HG03196 (cell line): Measurements from ENCODE around the gene PLXNA1.

ENCODE experiments used
- ATAC-seq: cut with Tn5 transposase; IDR thresholded peaks from one replicate; pipeline ENCODE4 v1.9.1; 2021; ENCODE audit not compliant: unreplicated experiment

Gene PLXNA1

GRCh38 chr3:126952983-126953660 is 29.8 kb upstream of the PLXNA1 start:
- no peak for ATAC-seq

- peak; percentile 71 for ATAC-seq
Measured at GRCh38 chr3:126954141-126954842, 28.6 kb upstream of the PLXNA1 start.

- ATAC-seq, result peak; percentile 66
Measured at GRCh38 chr3:126955004-126955790, 27.7 kb upstream of the PLXNA1 start.

DNA sequence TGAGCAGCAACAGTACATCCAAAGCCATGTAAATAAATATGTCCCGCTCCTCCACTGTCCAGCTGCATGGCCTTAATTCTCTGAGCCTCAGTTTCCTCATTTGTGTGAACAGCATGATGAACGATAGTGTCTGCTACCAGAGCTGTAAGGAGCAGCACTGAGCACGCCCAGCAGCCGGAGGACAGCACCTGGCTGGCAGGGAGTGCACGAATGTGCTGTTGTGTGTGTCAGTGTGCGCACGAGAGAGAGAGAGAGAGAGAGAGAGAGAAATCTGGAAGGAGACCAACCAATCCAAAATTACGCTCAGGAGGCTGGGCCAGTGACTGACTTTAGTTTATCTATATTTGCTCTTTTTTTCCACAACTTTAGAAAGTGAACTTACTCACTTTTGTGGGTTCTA is 26.6 kb upstream of the PLXNA1 start:
- ATAC-seq, result no peak

GRCh38 chr3:126956866-126957650 is 25.9 kb upstream of the PLXNA1 start:
- no peak for ATAC-seq

DNA sequence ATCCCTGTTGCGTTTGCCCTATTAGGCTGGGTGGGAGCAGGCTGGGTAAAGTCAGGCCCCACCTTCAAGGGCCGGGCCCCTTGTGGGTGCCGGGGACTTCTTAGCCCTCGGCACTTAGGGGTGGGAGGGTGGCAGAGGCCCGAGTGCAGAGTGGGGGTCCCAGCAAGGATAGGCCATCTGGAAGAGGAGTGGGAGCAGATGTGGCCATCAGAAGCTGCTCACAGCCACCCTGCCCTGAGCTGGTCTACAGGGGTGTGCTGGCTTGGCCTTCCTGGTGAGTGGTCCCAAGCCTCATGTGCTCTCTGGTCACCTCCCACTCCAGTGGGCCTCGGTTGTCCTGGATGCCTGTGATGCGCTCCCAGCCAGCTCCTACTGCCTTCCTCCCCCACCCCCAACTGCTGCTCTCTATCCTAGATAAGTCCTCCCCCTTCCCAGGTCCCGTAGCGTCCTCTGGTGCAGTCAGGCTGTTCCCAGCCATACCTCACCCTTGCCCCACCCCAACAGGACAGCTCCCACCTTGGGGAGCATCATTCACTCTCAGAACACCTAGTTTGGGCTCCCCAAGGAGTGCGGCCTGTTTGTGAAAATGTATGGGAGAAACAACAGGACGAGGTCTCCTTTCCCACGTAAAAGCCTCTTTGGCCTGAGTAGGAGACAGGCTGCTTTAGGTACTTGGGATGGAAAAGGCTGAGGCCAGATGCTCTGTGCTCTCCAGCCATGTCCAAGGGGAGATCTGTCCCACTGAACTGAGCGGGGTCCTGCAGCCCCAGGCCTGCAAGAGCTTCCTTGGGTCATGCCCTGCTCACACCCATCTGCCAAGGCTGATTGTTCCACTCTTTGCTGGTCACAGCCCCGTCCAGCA is 24.9 kb upstream of the PLXNA1 start:
- ATAC-seq, result no peak

DNA sequence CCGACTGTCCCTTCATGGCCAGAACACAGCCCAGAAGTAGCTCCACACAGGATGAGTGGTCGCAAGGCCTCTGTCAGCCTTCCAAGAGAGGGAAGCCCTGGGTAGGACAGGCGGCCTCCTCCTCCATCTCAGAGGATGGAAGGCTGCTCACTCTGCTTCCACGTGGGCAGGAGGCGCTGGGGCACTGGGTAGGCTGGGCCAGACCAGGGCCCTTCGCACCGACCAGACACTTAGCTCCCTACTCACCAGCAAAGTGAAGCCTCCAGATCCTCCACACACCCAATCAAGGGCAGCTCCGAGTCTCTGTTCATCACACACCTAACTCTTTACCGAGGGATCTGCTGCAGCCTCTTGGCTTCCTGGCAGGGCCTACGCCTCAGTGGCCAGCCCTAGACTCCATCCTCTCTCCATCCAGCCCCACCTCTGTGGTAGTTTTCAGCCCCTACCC is 24.3 kb upstream of the PLXNA1 start:
- ATAC-seq, result no peak

GRCh38 chr3:126959136-126959920 is 23.6 kb upstream of the PLXNA1 start:
- ATAC-seq, result no peak

GRCh38 chr3:126959921-126960603 is 22.9 kb upstream of the PLXNA1 start:
- no peak for ATAC-seq

DNA sequence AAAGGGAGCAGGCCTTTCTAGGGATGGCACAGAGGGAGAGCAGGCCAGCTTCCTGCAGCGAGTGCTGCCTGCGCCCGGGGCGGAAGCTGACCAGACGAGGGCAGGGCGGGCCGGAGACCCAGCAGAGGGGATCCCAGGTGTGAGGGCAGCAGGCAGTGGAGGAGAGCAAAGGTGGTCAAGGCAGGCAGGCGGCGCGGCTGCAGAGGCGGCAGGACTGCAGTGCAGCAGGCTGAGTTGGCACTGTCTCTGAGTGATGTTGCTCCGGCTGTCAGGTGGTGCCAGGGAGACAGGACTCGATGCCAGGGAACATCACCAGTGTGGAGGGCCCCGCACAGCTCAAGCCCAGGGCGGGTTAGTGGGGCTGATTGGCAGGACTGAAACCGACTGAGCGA is 22.3 kb upstream of the PLXNA1 start:
- ATAC-seq, result no peak

GRCh38 chr3:126961191-126961790 is 21.6 kb upstream of the PLXNA1 start:
- ATAC-seq, result peak; percentile 43

DNA sequence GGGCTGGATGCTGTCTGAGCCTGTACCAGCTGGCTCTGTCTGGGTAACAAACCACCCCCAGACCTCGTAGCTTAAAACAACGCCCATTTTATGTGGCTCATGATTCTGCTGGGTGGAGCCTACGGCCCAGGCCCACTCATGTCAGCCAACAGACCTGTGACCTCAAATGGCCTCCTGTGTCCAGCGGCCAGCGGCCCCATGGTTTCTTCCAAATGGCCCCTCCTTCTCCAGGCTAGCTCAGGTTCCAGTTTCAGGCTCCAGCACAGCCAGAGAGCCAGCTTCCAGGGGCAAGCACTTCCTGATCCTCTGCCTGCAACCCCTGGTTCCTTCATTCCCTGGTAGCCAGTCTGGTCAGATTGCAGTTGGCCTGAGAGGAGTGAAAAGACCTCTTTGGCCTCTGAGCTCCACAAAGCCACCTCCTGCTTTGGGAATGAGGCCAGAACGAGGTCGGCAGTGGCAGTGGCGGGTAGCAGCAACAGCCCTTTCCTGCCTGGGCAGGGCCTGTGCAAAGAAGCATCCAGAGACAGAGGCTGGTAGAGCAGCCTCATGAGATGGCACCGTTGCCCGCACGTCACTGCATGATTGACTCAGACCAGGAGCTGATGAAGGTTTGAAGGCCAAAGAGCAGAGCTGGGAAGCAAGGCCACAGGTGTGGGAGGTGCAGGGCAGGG is 21.0 kb upstream of the PLXNA1 start:
- ATAC-seq, result no peak

GRCh38 chr3:126962756-126963155 is 20.2 kb upstream of the PLXNA1 start:
- no peak for ATAC-seq

DNA sequence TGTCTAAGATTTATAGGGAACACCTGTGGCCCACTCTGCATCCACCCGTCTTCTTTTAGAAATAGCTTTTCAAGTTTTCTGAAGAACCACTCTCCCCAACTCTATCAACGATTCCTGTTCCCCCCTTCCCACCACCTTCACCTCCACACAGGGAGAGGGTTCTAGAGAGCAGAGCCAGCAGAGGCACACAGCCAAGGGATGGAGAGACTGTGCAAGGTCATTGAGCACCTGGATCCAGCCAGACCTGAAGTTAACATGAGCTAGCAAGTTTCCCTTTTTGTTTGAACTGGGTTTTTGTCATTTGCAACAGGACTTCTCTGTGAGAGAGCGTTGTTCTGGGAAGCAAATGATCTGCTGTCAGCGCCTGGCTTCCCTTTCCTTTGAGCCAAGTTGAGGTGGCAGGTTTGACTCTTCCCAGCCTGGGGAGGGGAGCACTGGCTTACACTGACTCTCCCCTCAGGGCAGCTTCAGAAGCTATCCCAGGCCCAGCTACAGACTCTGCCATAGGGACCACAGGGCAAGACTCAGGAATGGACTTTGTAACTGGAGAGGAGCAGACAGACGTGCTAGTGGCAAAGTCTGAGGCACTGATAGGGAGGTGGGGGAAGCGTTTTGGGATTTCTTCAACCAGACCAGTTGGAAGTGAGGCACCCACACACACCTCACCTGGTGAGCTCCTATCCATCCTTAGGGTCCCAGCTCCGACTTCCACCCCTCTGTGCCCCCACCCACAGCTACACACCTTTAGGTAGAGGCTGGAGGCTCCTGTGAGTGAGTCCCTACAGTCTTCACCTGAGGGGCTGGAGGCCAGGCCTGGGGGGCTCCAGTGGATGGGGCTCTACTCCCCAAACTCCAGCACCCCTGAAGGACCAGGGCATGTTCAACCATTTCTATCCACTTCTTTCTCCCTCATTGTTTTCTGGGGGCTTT is 19.4 kb upstream of the PLXNA1 start:
- no peak for ATAC-seq

GRCh38 chr3:126964261-126964660 is 18.7 kb upstream of the PLXNA1 start:
- no peak for ATAC-seq

DNA sequence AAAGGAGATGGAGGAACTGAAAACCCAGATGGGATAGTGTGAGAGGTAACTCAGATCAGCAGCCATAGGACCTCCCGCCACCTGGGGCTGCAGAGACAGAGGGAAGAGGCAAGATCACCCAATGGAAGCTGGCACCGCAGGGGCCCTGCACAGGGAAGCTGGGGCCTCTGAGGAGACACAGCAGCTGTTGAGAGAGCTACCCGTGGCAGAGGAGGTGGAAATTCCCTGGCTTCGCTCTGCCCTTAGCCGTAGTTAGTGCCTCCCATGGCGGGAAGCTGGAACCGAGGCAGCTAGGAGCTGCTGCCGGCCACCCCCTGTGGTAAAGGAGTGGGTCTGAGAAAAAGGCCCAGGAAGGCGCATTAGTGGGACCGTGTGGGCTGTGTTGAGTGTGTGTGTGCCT is 18.0 kb upstream of the PLXNA1 start:
- no peak for ATAC-seq
